SU-DHL-6 (cell line): ENCODE data around the gene GPR22.

Experiments
- H2AFZ ChIP-seq: fragments of 200-600 bp; sonication (generic); 2 replicates; pipeline ENCODE4 v1.6.1; 2014; ENCODE audit warnings: low read depth, mild to moderate bottlenecking, moderate library complexity, mixed read lengths, antibody characterized with exemption, low read length; ENCODE audit not compliant: severe bottlenecking
- H3F3A ChIP-seq: fragments of 200-600 bp; shearing (Covaris generic); 2 replicates; pipeline ENCODE4 v1.6.0; 2016; ENCODE audit warnings: antibody characterized with exemption, mild to moderate bottlenecking; ENCODE audit not compliant: insufficient read depth
- H3K27ac ChIP-seq: fragments of 200-600 bp; sonication (generic); 2 replicates; pipeline ENCODE4 v1.5.1; 2016; ENCODE audit warnings: low read depth, mild to moderate bottlenecking, low read length, moderate library complexity, mixed read lengths
- H3K27me3 ChIP-seq: fragments of 200-600 bp; sonication (generic), shearing (Covaris generic); 2 replicates; pipeline ENCODE4 v1.6.0; 2014; ENCODE audit warnings: mild to moderate bottlenecking, low read length
- H3K36me3 ChIP-seq: fragments of 200-600 bp; sonication (generic); 2 replicates; pipeline ENCODE4 v1.6.1; 2014; ENCODE audit warnings: mild to moderate bottlenecking, low read length, mixed read lengths
- H3K4me2 ChIP-seq: fragments of 300-600, 200-600 bp; shearing (Covaris generic), sonication (generic); 2 replicates; pipeline ENCODE4 v1.6.0; 2014; ENCODE audit warnings: low read length, low read depth, mild to moderate bottlenecking; ENCODE audit not compliant: poor library complexity, severe bottlenecking
- H3K4me3 ChIP-seq: fragments of 200-600 bp; sonication (generic); 2 replicates; pipeline ENCODE4 v1.5.1; 2014; ENCODE audit warnings: antibody characterized with exemption, low read length, mild to moderate bottlenecking, mixed read lengths; ENCODE audit not compliant: insufficient read depth, poor library complexity, severe bottlenecking
- H3K79me2 ChIP-seq: fragments of 200-600 bp; sonication (generic); 2 replicates; pipeline ENCODE4 v1.6.1; 2014; ENCODE audit warnings: mild to moderate bottlenecking, low read length, moderate library complexity; ENCODE audit not compliant: insufficient read depth
- H3K9ac ChIP-seq: fragments of 200-600 bp; sonication (generic); 2 replicates; pipeline ENCODE4 v1.7.0; 2014; ENCODE audit warnings: mild to moderate bottlenecking, low read length
- H3K9me2 ChIP-seq: fragments of 200-600 bp; sonication (generic); replicated peaks from 2 replicates; pipeline ENCODE4 v1.6.1; 2014; ENCODE audit warnings: low read length; ENCODE audit not compliant: insufficient read depth
- H3K9me3 ChIP-seq: fragments of 200-600 bp; sonication (generic); 2 replicates; pipeline ENCODE4 v1.6.1; 2014; ENCODE audit warnings: low read length, mixed read lengths; ENCODE audit not compliant: insufficient read depth
- H4K20me1 ChIP-seq: fragments of 200-600 bp; sonication (generic); 2 replicates; pipeline ENCODE4 v1.6.1; 2014; ENCODE audit warnings: low read depth, mild to moderate bottlenecking, antibody characterized with exemption, low read length, moderate library complexity, mixed read lengths
- EZH2phosphoT487 ChIP-seq: fragments of 200-600 bp; sonication (generic), shearing (Covaris generic); conservative IDR thresholded peaks from 2 replicates; pipeline ENCODE4 v1.6.1; 2018; ENCODE audit warnings: mild to moderate bottlenecking, antibody characterized with exemption, low read length, moderate library complexity, mixed read lengths
- TF ChIP-seq, protein P1 (sequence below): fragments of 200-600 bp; sonication (generic); IDR thresholded peaks from one replicate; pipeline ENCODE4 v1.5.1; 2017; ENCODE audit warnings: antibody characterized with exemption, mild to moderate bottlenecking, low read length, moderate library complexity; ENCODE audit not compliant: insufficient read depth, poor library complexity, severe bottlenecking

Gene GPR22

DNA sequence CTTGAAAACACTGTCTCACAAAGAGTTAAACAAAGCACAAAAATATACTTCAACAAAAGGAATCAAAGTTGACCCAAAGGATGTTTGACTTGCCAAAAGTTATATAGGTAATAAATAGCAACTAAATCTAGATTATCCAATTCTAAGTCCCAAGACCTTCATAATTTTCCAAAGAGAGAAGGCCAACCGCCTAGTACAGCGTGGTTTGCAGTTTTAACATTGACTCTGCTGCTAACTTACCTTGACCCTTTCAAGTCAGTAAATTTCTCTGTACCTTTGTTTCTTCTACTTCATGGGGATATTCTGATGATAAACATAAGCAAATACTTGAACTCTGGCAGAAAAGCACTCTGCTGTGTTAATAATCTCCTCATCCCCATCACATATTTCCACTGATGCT is 1.9 kb upstream of the GPR22 start:
- Histone ChIP-seq H3K79me2 (no peaks in the 10 kb centered on the region), H3K36me3 (no peaks in the 10 kb centered on the region), H3K27ac (no peak overlapping the region), H4K20me1 (0 out of 2 replicates have a peak, but pooled peaks cover 3% of the 10 kb centered on the region), H3K9me2 (no peaks in the 10 kb centered on the region), H3K4me2 (no peak overlapping the region), H3K27me3 (no peaks in the 10 kb centered on the region), H3K9me3 (no peaks in the 10 kb centered on the region), H3K4me3 (no peak overlapping the region), H2AFZ (no peak overlapping the region), H3F3A (no peaks in the 10 kb centered on the region), H3K9ac (no peak overlapping the region)
- TF ChIP-seq, protein P1, sequence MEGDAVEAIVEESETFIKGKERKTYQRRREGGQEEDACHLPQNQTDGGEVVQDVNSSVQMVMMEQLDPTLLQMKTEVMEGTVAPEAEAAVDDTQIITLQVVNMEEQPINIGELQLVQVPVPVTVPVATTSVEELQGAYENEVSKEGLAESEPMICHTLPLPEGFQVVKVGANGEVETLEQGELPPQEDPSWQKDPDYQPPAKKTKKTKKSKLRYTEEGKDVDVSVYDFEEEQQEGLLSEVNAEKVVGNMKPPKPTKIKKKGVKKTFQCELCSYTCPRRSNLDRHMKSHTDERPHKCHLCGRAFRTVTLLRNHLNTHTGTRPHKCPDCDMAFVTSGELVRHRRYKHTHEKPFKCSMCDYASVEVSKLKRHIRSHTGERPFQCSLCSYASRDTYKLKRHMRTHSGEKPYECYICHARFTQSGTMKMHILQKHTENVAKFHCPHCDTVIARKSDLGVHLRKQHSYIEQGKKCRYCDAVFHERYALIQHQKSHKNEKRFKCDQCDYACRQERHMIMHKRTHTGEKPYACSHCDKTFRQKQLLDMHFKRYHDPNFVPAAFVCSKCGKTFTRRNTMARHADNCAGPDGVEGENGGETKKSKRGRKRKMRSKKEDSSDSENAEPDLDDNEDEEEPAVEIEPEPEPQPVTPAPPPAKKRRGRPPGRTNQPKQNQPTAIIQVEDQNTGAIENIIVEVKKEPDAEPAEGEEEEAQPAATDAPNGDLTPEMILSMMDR: no peak
- TF ChIP-seq EZH2phosphoT487: no peak

DNA sequence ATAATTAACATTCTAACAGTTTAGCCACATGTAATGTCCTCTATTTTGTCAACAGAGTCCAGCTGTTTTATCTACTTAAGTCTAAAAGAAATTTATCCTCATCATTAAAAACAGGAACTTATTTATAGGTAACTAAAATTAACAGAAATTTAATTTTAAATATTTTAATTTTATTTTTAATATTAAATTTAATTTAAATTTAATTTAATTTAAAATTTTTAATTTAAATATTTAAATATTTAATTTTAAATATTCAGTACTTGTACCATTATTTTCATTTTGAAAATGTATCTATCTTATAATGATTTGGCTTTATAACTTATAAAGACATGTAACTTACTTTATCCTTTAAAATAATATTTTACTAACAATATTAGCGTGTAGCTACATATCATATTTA is 1.0 kb upstream of the GPR22 start:
- Histone ChIP-seq H3F3A (no peaks in the 10 kb centered on the region), H3K27ac (no peak overlapping the region), H3K79me2 (no peaks in the 10 kb centered on the region), H3K4me2 (no peak overlapping the region), H3K9ac (no peak overlapping the region), H3K9me2 (no peaks in the 10 kb centered on the region), H3K4me3 (no peak overlapping the region), H4K20me1 (0 out of 2 replicates have a peak, but pooled peaks cover 3% of the 10 kb centered on the region), H3K27me3 (no peaks in the 10 kb centered on the region), H3K36me3 (no peaks in the 10 kb centered on the region), H3K9me3 (no peaks in the 10 kb centered on the region), H2AFZ (no peak overlapping the region)
- no peak for TF ChIP-seq EZH2phosphoT487
- TF ChIP-seq, protein P1: no peak

DNA sequence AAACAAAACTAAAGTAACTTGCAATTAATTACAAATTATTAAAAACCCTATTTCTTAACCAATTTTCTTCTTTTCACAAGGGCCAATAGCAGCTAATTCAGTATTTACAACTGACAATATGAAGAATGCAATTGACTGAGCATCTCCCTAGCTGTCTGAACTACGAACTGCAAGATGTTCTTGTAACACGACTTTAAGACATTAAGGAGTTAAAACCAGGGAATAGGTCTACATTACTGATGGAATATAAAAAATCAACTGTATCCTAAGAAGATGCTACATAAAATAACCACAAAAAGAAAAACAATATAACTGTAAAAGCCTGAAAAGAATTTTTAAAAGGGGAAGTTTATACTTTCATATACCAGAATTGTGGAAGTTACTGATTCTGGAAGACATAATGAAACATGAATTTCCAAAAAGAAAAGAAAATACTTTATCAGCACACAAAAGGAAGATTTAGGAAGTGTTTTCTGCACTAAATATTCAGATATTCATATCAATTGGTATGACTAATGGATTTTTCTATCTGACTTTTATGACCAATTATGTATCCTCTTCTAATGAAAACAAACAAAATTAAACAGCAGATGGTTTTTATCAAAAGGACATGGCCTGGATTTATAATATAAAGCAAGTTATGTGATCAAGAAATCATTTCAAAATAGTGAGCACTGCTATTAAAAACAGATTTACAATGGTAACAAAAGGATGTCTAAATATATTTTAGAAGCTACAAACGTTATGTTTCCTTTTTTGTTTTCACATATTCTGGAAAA is 1.6 kb downstream of the GPR22 start:
- Histone ChIP-seq H3K9ac (no peak overlapping the region), H3K4me2 (no peak overlapping the region), H3F3A (no peaks in the 10 kb centered on the region), H3K9me3 (no peaks in the 10 kb centered on the region), H3K27ac (no peak overlapping the region), H4K20me1 (0 out of 2 replicates have a peak, but pooled peaks cover 3% of the 10 kb centered on the region), H2AFZ (no peak overlapping the region), H3K4me3 (no peak overlapping the region), H3K9me2 (no peaks in the 10 kb centered on the region), H3K27me3 (no peaks in the 10 kb centered on the region), H3K79me2 (no peaks in the 10 kb centered on the region), H3K36me3 (no peaks in the 10 kb centered on the region)
- TF ChIP-seq, protein P1: no peak
- TF ChIP-seq EZH2phosphoT487: no peak
